Stimulated activated CD4-positive, alpha-beta T cell treated with anti-CD3 and anti-CD28 coated beads, TNF-alpha, amount 100 ng/mL, for 24 hours (primary cell): ENCODE measurements around the gene CNST.
A peak's percentile ranks its signal among the peaks of the same experiment; 100 is the strongest.
"Not testable (repeated sequence)": the region's sequence is repeated elsewhere in the genome, so short reads cannot be mapped to it uniquely, and the experiment has no call there.

Experiments used
- DNase-seq, 3 experiments: peaks; one replicate each; pipeline ENCODE4 v3.0.0-alpha.2; 2020; ENCODE audit warnings: low read depth in 3 of 3

CNST gene

GRCh38 chr1:246669659-246670058 is 103.4 kb downstream of the CNST start:
- no peak for DNase-seq

- DNase-seq, result no peak
Observed at GRCh38 chr1:246674049-246674448, 107.8 kb downstream of the CNST start.

DNA sequence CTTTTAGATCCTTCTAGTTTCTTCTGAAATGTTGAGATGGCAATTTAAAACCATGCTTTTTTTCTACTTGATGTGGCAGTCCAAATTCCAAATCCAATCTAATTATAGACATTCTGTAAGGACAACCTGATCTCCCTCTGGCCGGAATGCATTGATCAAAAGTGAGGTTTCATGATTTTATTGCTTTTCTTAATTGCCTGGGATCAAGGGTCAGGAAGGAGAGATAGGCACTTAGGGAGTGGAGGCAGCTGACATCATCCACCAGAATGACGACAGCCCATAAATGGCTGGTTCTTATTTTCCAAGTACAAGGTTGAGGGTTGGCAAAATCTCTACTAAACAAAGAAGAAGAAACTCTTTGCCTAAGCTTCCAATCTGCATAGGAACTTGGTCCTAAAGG is 111.6 kb downstream of the CNST start:
- DNase-seq, result no peak

GRCh38 chr1:246678816-246679793 is 112.8 kb downstream of the CNST start:
- no peak for DNase-seq

GRCh38 chr1:246679794-246680177 is 113.5 kb downstream of the CNST start:
- no peak for DNase-seq

DNA sequence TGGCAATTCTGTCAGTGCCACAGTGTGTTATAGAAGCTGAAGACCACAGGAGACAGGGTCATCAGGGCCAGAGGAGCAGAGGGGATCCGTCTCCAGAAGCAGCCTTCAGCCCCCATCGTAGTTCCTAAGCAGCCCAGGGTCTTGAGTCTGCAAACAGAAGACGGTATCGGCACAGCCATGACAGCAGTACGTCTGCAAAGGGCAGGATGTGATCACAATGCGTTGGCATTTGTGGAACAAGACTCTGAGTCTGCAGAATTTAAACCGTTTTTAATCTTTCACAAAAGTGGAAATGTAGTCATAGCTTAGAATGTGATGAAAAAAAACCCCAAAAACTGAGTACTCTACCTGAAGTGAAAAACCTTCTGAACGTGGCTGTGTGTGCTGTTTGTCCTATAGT is 113.9 kb downstream of the CNST start:
- no peak for DNase-seq

- DNase-seq, result no peak
Observed at GRCh38 chr1:246680696-246681130, 114.5 kb downstream of the CNST start.

DNA sequence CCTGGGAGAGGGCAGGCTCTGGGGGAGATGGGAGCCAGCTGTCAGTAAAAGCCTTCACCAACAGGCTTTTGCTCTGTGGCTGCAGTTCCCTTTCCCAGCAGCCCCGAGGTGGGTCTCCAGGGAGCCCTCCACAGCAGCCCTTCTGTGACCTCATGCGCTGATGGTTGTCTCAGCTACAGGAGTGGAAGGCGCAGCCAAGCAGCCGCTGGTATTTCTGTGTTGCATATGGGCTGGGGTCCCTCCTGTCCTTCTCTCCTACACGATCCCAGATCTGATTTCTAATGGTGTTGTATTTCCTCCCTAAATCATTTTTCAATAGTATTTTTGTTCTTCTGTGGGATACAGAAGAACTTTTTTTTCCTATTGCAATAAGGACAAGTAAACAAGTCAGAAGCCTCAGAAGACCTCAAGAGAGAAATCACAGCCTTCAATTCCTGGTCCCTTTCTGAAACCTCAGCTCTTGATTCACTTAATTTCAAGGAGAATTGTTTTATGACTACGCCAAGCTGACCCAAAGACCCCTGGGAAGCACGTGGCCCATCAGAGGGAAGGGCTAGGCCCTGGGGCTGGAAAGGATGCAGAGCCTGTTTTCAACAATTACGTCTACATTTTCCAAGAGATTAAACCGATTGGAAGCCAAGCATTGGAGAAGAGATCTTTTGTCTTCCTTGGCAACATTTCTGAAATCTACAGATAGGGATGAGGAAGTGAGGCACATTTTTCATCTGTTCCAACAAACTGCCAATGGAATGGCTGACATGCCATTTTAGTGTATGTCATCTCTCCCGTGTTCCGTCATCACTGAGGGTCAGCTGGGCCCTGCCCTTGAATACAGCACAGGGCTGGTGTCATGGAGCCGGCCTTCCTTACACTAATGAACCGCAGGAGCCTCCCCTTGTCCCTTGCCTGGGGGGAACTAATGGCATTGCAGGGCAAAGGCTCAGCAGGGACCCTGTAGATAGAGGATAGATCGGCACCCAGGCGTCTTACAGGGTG is 115.9 kb downstream of the CNST start:
- DNase-seq, result no peak

- DNase-seq, result no peak
Observed at GRCh38 chr1:246683521-246683920, 117.3 kb downstream of the CNST start.

GRCh38 chr1:246687002-246687401 is 120.7 kb downstream of the CNST start:
- no peak for DNase-seq

GRCh38 chr1:246689409-246690008 is 123.3 kb downstream of the CNST start:
- DNase-seq, result peak in 2 of 3 experiments; percentile 7 to 29

DNA sequence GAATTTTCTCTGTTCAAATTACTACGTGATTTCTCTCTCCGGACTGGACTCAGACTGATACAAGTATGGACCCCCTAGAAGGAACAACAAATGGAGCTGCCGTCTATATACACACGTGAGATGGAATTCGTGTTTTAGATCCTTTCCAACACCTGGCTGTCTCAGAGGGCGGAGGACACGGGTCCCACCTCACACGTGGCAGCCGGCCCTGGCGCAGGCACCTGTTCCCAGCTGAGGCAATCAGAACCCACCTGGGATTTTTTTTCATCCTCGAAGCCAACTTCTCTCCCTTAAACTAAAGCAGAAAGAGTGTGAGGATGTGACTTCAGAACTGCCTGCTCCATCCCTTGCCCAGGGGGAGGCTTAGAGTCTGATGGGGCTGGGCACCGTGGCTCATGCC is 123.8 kb downstream of the CNST start:
- DNase-seq, result no peak

DNA sequence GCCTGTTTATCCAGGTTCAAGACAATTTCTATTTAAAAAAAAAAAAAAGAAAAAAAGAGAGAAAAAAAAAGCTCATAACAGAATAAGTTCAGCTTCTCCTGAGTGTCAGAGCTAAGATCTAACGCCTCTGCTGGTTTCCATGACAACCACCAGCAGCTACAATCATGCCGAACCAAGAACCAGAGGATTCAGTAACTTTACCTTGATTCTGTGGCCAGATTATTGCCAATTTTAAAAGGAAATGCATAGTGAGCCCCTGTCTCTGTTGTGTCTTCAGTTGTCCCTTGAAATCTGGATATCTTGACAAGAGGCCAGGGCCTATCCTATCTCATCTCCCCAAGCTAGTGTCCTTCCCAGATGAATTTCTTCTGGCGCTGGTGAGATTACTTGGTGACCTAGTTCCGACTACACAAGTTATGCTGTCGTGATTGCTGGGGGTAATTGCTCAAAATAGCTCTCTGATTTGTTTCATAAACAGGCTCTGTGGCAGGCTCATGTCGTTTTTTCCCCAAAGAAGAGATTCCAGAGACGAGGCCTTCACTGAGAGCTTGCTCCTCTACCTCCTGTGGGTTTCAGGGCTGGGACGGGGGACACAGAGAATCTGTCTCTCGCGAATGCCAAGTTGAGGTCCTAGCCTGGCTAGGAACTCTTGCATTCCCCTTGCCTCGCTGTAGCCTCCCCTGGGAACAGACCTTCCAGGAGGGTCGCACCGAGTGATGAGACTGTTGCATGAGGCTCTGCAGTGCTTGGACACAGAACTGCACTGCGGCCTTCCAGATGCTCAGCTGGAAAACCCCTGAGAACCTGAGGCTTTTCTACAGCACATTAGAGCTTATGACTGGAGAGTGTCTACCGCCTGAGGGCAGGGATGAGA is 125.6 kb downstream of the CNST start:
- DNase-seq, result no peak

DNA sequence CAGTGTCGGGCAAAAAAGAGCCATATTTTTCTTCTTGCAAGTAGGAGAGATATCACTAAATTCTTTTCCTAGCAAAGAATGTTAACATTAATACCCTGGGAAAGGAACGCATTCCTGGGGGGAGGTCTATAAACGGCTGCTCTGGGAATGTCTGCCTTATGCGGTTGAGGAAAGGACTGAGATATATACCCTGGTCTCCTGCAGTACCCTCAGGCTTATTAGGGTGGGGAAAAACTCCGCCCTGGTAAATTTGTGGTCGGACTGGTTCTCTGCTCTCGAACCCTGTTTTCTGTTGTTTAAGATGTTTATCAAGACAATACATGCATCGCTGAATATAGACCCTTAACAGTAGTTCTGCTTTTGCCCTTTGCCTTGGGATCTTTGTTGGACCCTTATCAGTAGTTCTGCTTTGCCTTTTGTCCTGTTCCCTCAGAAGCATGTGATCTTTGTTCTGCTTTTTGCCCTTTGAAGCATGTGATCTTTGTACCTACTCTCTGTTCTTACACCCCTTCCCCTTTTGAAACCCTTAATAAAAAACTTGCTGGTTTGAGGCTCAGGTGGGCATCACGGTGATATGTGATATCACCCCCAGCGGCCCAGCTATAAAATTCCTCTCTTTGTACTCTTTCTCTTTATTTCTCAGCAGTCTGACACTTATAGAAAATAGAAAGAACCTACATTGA is 128.1 kb downstream of the CNST start:
- DNase-seq, result not testable (repeated sequence)

DNA sequence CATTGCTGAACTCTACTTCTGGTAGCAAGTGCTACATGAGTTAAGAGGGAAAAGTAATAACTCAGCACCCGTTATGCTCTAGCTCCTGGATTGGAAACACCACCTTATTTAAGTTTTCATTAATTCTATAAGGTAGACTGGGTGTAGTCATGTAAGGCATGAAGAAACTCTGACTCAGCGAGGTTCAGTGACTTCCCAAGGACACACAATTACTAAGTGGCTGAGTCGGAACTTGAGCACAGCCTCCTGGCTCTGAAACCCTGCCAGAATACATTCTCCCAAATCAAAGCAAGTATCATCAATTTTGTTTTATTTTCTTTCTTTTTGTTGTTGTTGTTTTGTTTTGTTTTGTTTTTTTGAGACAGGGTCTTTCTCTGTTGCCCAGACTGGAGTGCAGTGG is 128.9 kb downstream of the CNST start:
- DNase-seq, result no peak

DNA sequence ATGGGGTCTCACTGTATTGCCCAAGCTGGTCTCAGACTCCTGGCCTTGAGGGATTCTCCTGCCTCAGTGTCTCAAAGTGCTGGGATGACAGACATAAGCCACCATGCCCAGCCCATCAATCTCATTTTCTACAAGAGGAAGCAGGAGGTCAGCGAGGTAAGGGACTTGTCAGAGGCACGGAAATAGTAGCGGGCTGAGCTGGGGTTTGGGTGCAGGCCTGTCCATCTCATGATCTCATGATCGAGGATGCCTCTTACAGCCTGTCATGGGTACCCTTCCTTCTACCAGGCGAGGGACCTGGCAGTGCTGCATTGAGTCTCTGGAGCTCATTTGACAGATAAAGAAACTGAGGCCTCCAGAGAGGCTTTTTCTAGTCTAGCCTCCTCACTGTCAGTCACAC is 129.4 kb downstream of the CNST start:
- no peak for DNase-seq

- no peak for DNase-seq
Observed at GRCh38 chr1:246698466-246699094, 132.3 kb downstream of the CNST start.

- DNase-seq, result peak; percentile 59 to 77 (median 66)
Observed at GRCh38 chr1:246699095-246699735, 133.0 kb downstream of the CNST start.

DNA sequence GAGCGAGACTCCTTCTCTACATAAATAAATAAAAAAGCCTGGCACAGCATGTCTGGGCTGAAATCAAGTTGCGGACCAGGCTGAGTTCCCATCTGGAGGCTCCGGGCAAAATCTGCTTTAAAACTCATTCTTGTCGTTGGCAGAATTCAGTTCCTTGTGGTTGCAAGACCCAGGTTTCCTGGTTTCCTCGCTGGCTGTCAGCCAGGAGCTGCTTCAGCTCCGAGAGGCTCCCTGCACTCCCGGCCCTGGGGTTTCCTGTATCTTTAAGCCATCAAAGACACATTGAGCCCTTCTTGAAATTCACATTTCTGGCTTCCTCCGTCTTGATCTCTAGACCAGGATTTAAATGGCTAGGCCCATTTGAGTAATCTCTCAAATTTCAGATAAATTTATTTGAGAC is 137.3 kb downstream of the CNST start:
- DNase-seq, result no peak
